Measurements from ENCODE around the gene TEX2.
"Not testable (repeated sequence)": the region's sequence is repeated elsewhere in the genome, so short reads cannot be mapped to it uniquely, and the experiment has no call there.

The TEX2 gene

GRCh38 chr17:64128787-64129514, 134.1 kb downstream of the TEX2 start:
- peak overlapping the region; percentile 77 for H3K27ac ChIP-seq
- DNase-seq (ENCODE audit: low read depth, low spot score) = no peak

- H3K27ac ChIP-seq = peak overlapping the region; percentile 77
- no peak for DNase-seq (ENCODE audit: low read depth, low spot score)
Measured at GRCh38 chr17:64126918-64127317, 136.1 kb downstream of the TEX2 start.

- DNase-seq (ENCODE audit: low read depth, low spot score) = no peak
- H3K27ac ChIP-seq = no peak overlapping the region
Measured at GRCh38 chr17:64125937-64126336, 137.1 kb downstream of the TEX2 start.

GRCh38 chr17:64124609-64125008, 138.5 kb downstream of the TEX2 start:
- DNase-seq (ENCODE audit: low read depth, low spot score) = no peak
- no peak overlapping the region for H3K27ac ChIP-seq

GRCh38 chr17:64123114-64123513, 139.9 kb downstream of the TEX2 start:
- DNase-seq (ENCODE audit: low read depth, low spot score) = no peak
- H3K27ac ChIP-seq = no peak overlapping the region

GRCh38 chr17:64120972-64121786, 141.9 kb downstream of the TEX2 start:
- H3K27ac ChIP-seq; DNase-seq (ENCODE audit: low read depth, low spot score): not testable (repeated sequence)

- H3K27ac ChIP-seq = no peak overlapping the region
- no peak for DNase-seq (ENCODE audit: low read depth, low spot score)
Measured at GRCh38 chr17:64120159-64120810, 142.8 kb downstream of the TEX2 start.

GRCh38 chr17:64117981-64118979, 144.8 kb downstream of the TEX2 start:
- H3K27ac ChIP-seq = peak overlapping the region; percentile 38
- no peak for DNase-seq (ENCODE audit: low read depth, low spot score)

- peak overlapping the region; percentile 74 for H3K27ac ChIP-seq
- peak; percentile 49 for DNase-seq (ENCODE audit: low read depth, low spot score)
Measured at GRCh38 chr17:64115822-64116534, 147.1 kb downstream of the TEX2 start.

- DNase-seq (ENCODE audit: low read depth, low spot score) = peak; percentile 45
- H3K27ac ChIP-seq = peak overlapping the region; percentile 74
Measured at GRCh38 chr17:64115043-64115698, 147.9 kb downstream of the TEX2 start.

- no peak for DNase-seq (ENCODE audit: low read depth, low spot score)
- no peak overlapping the region for H3K27ac ChIP-seq
Measured at GRCh38 chr17:64113006-64113405, 150.1 kb downstream of the TEX2 start.

GRCh38 chr17:64111831-64112230, 151.2 kb downstream of the TEX2 start:
- H3K27ac ChIP-seq = no peak overlapping the region
- no peak for DNase-seq (ENCODE audit: low read depth, low spot score)

GRCh38 chr17:64110379-64111152, 152.5 kb downstream of the TEX2 start:
- H3K27ac ChIP-seq = no peak overlapping the region
- DNase-seq (ENCODE audit: low read depth, low spot score) = no peak

- no peak overlapping the region for H3K27ac ChIP-seq
- DNase-seq (ENCODE audit: low read depth, low spot score) = no peak
Measured at GRCh38 chr17:64109400-64109799, 153.7 kb downstream of the TEX2 start.

- peak overlapping the region; percentile 55 for H3K27ac ChIP-seq
- no peak for DNase-seq (ENCODE audit: low read depth, low spot score)
Measured at GRCh38 chr17:64107500-64108236, 155.4 kb downstream of the TEX2 start.

GRCh38 chr17:64106918-64107317, 156.1 kb downstream of the TEX2 start:
- DNase-seq (ENCODE audit: low read depth, low spot score) = no peak
- H3K27ac ChIP-seq = peak overlapping the region; percentile 55

Data from epithelial cell of prostate (primary cell).